ENCODE measurements around the gene SLC5A12. TPM values are rescaled to one million over a fixed set of nuclear protein-coding genes. Genes with fewer than 3 reads are reported as not detected.

Gene SLC5A12
- total and polyA plus RNA-seq, 8 donors = 0.08 to 0.70 (median 0.20) TPM; not detected in 3

GRCh38 chr11:26704249-26704648, 17.6 kb downstream of the SLC5A12 start:
- H3K36me3 ChIP-seq = no peaks in the 10 kb centered on the region
- intact Hi-C loops (cut with DNase I) = no loop called here
- TF ChIP-seq, protein P1, sequence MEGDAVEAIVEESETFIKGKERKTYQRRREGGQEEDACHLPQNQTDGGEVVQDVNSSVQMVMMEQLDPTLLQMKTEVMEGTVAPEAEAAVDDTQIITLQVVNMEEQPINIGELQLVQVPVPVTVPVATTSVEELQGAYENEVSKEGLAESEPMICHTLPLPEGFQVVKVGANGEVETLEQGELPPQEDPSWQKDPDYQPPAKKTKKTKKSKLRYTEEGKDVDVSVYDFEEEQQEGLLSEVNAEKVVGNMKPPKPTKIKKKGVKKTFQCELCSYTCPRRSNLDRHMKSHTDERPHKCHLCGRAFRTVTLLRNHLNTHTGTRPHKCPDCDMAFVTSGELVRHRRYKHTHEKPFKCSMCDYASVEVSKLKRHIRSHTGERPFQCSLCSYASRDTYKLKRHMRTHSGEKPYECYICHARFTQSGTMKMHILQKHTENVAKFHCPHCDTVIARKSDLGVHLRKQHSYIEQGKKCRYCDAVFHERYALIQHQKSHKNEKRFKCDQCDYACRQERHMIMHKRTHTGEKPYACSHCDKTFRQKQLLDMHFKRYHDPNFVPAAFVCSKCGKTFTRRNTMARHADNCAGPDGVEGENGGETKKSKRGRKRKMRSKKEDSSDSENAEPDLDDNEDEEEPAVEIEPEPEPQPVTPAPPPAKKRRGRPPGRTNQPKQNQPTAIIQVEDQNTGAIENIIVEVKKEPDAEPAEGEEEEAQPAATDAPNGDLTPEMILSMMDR (IDR thresholded peaks at IDR 0.05) = no peak
- no peak overlapping the region for H3K27ac ChIP-seq
- no peaks in the 10 kb centered on the region for H3K9me3 ChIP-seq
- no peaks in the 10 kb centered on the region for H3K4me1 ChIP-seq
- peak; percentile 87 for ATAC-seq
- no peaks in the 10 kb centered on the region for H3K27me3 ChIP-seq
- no peak overlapping the region for H3K4me3 ChIP-seq
- DNase-seq = no peak

DNA sequence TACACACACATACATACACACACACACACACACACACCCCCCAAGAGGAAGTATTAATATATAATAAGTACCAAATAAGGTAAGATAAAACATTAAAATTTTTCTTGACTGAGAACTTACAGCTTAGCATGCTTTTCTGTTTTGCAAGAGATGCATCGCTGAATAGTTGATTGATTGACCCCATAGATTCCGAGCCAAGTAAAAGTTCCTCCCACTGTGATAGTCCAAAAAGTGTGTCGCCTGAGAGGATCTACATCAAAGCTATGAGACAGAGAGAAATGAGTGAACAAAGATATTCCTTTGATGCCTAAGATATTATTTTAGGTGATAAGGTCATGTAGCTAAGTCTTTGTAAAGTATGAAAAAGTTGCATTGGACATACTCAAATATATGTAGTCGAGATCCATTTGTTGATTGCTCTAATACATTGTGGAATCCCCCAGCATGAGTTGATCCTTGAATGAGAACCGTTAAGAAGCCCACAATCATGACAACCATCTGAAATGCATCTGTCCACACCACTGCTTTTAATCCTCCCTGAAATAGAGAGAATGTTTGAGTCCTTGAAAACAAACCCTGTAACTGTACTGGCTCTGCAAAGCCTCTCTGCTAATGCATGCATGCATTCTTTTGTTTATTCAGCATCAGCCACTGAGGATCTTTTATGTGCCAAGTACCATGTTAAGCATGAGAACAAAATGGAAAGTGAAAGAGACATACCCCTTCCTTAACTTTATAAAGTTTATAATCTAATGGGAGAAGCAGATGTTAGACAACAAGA, 18.3 kb downstream of the SLC5A12 start:
- DNase-seq = peak in 2 of 4 donors; percentile 53 to 65

GRCh38 chr11:26702406-26702805, 19.5 kb downstream of the SLC5A12 start:
- TF ChIP-seq, protein P1 (IDR thresholded peaks at IDR 0.05) = no peak
- DNase-seq (peak in 1 of 4 donors; percentile 20), ATAC-seq (peak; percentile 23)
- Histone ChIP-seq H3K9me3 (no peaks in the 10 kb centered on the region), H3K27me3 (no peaks in the 10 kb centered on the region), H3K4me1 (no peaks in the 10 kb centered on the region), H3K27ac (no peak overlapping the region), H3K36me3 (no peaks in the 10 kb centered on the region), H3K4me3 (no peak overlapping the region)
- intact Hi-C loops (cut with DNase I) = no loop called here

More for the DNA sequence above, 18.3 kb downstream of the SLC5A12 start:
- no peak overlapping the region for H3K27ac ChIP-seq
- peak; percentile 37 for ATAC-seq
- H3K27me3 ChIP-seq = no peaks in the 10 kb centered on the region
- TF ChIP-seq, protein P1 (IDR thresholded peaks at IDR 0.05) = no peak
- H3K36me3 ChIP-seq = no peaks in the 10 kb centered on the region
- no peak overlapping the region for H3K4me3 ChIP-seq
- H3K9me3 ChIP-seq = no peaks in the 10 kb centered on the region
- intact Hi-C loops (cut with DNase I) = no loop called here
- no peaks in the 10 kb centered on the region for H3K4me1 ChIP-seq

DNA sequence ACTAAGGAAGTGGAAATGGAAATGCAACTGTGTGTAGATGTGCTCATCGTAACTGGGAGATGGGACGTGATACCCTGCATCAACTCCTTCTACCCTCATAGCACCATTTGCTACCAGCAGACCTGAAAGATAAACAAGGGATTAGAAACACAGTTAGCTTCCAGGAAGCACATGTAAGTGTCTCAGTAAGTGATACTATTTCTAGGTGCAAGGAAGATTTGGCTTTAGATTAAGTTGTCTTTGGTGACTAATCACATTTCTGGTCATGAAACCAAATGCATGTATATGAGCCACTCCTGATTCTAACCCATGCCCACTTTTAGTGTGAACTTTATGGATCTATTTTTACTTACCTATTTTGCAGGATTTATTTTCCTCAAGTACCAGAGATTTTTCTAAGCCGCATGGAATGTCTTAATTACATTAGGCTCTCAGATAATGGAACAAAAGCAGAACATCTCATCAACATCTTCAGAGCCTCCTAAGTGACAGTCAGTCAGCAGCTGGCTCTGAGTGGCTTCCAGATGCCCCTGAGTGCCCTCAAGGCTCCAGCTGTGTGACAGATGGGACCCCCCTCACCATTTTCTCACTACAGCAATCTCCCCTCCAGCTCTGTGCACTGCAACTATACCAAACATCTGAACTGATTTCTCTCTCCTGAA, 21.2 kb downstream of the SLC5A12 start:
- Histone ChIP-seq H3K36me3 (no peaks in the 10 kb centered on the region), H3K4me3 (no peak overlapping the region), H3K9me3 (no peaks in the 10 kb centered on the region), H3K4me1 (no peaks in the 10 kb centered on the region), H3K27ac (no peak overlapping the region), H3K27me3 (no peaks in the 10 kb centered on the region)
- intact Hi-C loops (cut with DNase I) = no loop called here
- ATAC-seq = no peak
- no peak for DNase-seq
- TF ChIP-seq, protein P1 (IDR thresholded peaks at IDR 0.05) = no peak

- no peak for ATAC-seq
- intact Hi-C loops (cut with DNase I) = no loop called here
- no peak overlapping the region for H3K27ac ChIP-seq
- H3K4me1 ChIP-seq = no peaks in the 10 kb centered on the region
- TF ChIP-seq, protein P1 (IDR thresholded peaks at IDR 0.05) = no peak
- H3K36me3 ChIP-seq = no peaks in the 10 kb centered on the region
- no peaks in the 10 kb centered on the region for H3K9me3 ChIP-seq
- H3K27me3 ChIP-seq = no peaks in the 10 kb centered on the region
- DNase-seq = no peak
- H3K4me3 ChIP-seq = no peak overlapping the region
Observed at GRCh38 chr11:26698224-26698623, 23.6 kb downstream of the SLC5A12 start.

All from left lung (tissue), 10 donors.